MCF 10A (cell line): Measurements from ENCODE around the gene CAMK4. TPM values are rescaled to one million over a fixed set of nuclear protein-coding genes. Genes with fewer than 3 reads are reported as not detected.
A peak's percentile ranks its signal among the peaks of the same experiment; 100 is the strongest.

ENCODE experiments used
- BruUV-seq: library from RNA; stranded (reverse); fragments of 400-500 nt; replicated peaks from 2 replicates; lab custom pipeline; 2021; lab: Mats Ljungman, UMichigan
- CTCF ChIA-PET: fragments of 300-600 bp; sonication (Branson Sonifier 250); formaldehyde crosslinking; extraction: SDS; loops from one replicate; lab custom pipeline; 2021; ENCODE audit warnings: antibody characterized with exemption, inconsistent platforms; lab: Yijun Ruan, JAX
- POLR2A ChIA-PET: fragments of 300-600, 350-650 bp; sonication (Branson Sonifier 250); formaldehyde crosslinking; extraction: SDS; loops from one replicate; lab custom pipeline; 2020; ENCODE audit warnings: antibody characterized with exemption, inconsistent platforms; lab: Yijun Ruan, JAX
- DNase-seq: peaks from one replicate; pipeline ENCODE4 v3.0.0-alpha.2; 2018; ENCODE audit not compliant: unreplicated experiment
- H3K27ac Mint-ChIP-seq: one replicate; pipeline ENCODE4 v1.8.0; 2022; ENCODE audit warnings: mild to moderate bottlenecking, low read depth, mixed read lengths; ENCODE audit not compliant: unreplicated experiment
- H3K27me3 Mint-ChIP-seq: one replicate; pipeline ENCODE4 v1.8.0; 2022; ENCODE audit warnings: mixed read lengths; ENCODE audit not compliant: insufficient read depth, unreplicated experiment
- H3K36me3 Mint-ChIP-seq: one replicate; pipeline ENCODE4 v1.8.0; 2022; ENCODE audit warnings: mild to moderate bottlenecking, moderate library complexity, mixed read lengths; ENCODE audit not compliant: insufficient read depth, unreplicated experiment
- H3K4me1 Mint-ChIP-seq: one replicate; pipeline ENCODE4 v1.8.0; 2022; ENCODE audit warnings: mixed read lengths; ENCODE audit not compliant: insufficient read depth, unreplicated experiment
- H3K4me3 Mint-ChIP-seq: one replicate; pipeline ENCODE4 v1.8.0; 2022; ENCODE audit warnings: mild to moderate bottlenecking, moderate library complexity, mixed read lengths; ENCODE audit not compliant: unreplicated experiment
- H3K9me3 Mint-ChIP-seq: one replicate; pipeline ENCODE4 v1.8.0; 2022; ENCODE audit warnings: mixed read lengths; ENCODE audit not compliant: unreplicated experiment
- CTCF ChIP-seq: fragments of 200-600 bp; IDR thresholded peaks from one replicate; pipeline ENCODE4 v1.8.0; 2022; ENCODE audit warnings: antibody characterized with exemption, mild to moderate bottlenecking; ENCODE audit not compliant: unreplicated experiment
- intact Hi-C: fragments of 100-400 bp; cut with micrococcal nuclease; formaldehyde crosslinking; loops from 2 replicates; pipeline ENCODE4 v1.14.1; 2022
- total RNA-seq: library from RNA; stranded (reverse); gene quantifications from 2 replicates; pipeline ENCODE4 v1.2.3, GENCODE V29; 2022

CAMK4 gene
- total RNA-seq, 1 experiment from 2014 or later = 0.21 TPM

GRCh38 chr5:111268300-111268699, 44.1 kb downstream of the CAMK4 start:
- no TSS peak for BruUV-seq
- peaks cover 14% of the 10 kb centered on the region for H3K4me1 Mint-ChIP-seq
- no peak overlapping the region for H3K4me3 Mint-ChIP-seq
- no peaks in the 10 kb centered on the region for H3K36me3 Mint-ChIP-seq
- no peak for DNase-seq
- no peaks in the 10 kb centered on the region for H3K9me3 Mint-ChIP-seq
- ChIA-PET POLR2A (no interaction called here), CTCF (interaction anchor here (1.0 to 2.3 kb wide), 3 partner anchors 10 to 63 kb away, joined by 4 to 9 read pairs (median 6); no protein-coding TSS in a partner anchor)
- H3K27ac Mint-ChIP-seq = no peak overlapping the region
- no peaks in the 10 kb centered on the region for H3K27me3 Mint-ChIP-seq
- intact Hi-C loops = no loop called here
- TF ChIP-seq CTCF = no peak

- Mint-ChIP-seq H3K9me3 (no peaks in the 10 kb centered on the region), H3K27me3 (peaks cover 13% of the 10 kb centered on the region), H3K4me1 (peaks cover 2% of the 10 kb centered on the region), H3K4me3 (no peak overlapping the region), H3K27ac (no peak overlapping the region), H3K36me3 (no peaks in the 10 kb centered on the region)
- no TSS peak for BruUV-seq
- intact Hi-C loops = loop anchor here (10.0 kb wide), 1 partner anchor 203 kb away; no protein-coding TSS in a partner anchor
- no peak for TF ChIP-seq CTCF
- ChIA-PET POLR2A (interaction anchor here (0.8 kb wide), 1 partner anchor 17 kb away, joined by 4 read pairs; no protein-coding TSS in a partner anchor), CTCF (no interaction called here)
- no peak for DNase-seq
Observed at GRCh38 chr5:111271885-111272284, 47.7 kb downstream of the CAMK4 start.

- H3K9me3 Mint-ChIP-seq = no peaks in the 10 kb centered on the region
- BruUV-seq = no TSS peak
- no peaks in the 10 kb centered on the region for H3K36me3 Mint-ChIP-seq
- POLR2A ChIA-PET = no interaction called here
- no peak overlapping the region for H3K4me3 Mint-ChIP-seq
- no peak overlapping the region for H3K27ac Mint-ChIP-seq
- no peak for TF ChIP-seq CTCF
- no peaks in the 10 kb centered on the region for H3K4me1 Mint-ChIP-seq
- DNase-seq = no peak
- CTCF ChIA-PET = interaction anchor here (1.0 to 5.1 kb wide), 2 partner anchors 112 to 119 kb away, joined by 3 to 104 read pairs; no protein-coding TSS in a partner anchor
- intact Hi-C loops = loop anchor here (10.0 kb wide), 1 partner anchor 198 kb away; no protein-coding TSS in a partner anchor
- H3K27me3 Mint-ChIP-seq = peaks cover 18% of the 10 kb centered on the region
Observed at GRCh38 chr5:111277061-111277460, 52.9 kb downstream of the CAMK4 start.

- BruUV-seq = no TSS peak
- peaks cover 18% of the 10 kb centered on the region for H3K27me3 Mint-ChIP-seq
- ChIA-PET CTCF (interaction anchor here (0.6 to 5.1 kb wide), 38 partner anchors 9 to 664 kb away, joined by 3 to 104 read pairs (median 4); partner anchors contain the start of gene NREP), POLR2A (no interaction called here)
- no peaks in the 10 kb centered on the region for H3K36me3 Mint-ChIP-seq
- TF ChIP-seq CTCF = peak; percentile 84
- no peak overlapping the region for H3K27ac Mint-ChIP-seq
- H3K4me3 Mint-ChIP-seq = no peak overlapping the region
- intact Hi-C loops = loop anchor here (1.0 to 10.0 kb wide), 4 partner anchors 121 to 867 kb away; no protein-coding TSS in a partner anchor
- DNase-seq = peak; percentile 74
- no peaks in the 10 kb centered on the region for H3K4me1 Mint-ChIP-seq
- H3K9me3 Mint-ChIP-seq = no peaks in the 10 kb centered on the region
Observed at GRCh38 chr5:111278858-111279504, 54.8 kb downstream of the CAMK4 start.
